ENCODE data around the gene ZNF512B.
A peak's percentile ranks its signal among the peaks of the same experiment; 100 is the strongest.
"Not testable (repeated sequence)": the region's sequence is repeated elsewhere in the genome, so short reads cannot be mapped to it uniquely, and the experiment has no call there.

Gene ZNF512B

DNA sequence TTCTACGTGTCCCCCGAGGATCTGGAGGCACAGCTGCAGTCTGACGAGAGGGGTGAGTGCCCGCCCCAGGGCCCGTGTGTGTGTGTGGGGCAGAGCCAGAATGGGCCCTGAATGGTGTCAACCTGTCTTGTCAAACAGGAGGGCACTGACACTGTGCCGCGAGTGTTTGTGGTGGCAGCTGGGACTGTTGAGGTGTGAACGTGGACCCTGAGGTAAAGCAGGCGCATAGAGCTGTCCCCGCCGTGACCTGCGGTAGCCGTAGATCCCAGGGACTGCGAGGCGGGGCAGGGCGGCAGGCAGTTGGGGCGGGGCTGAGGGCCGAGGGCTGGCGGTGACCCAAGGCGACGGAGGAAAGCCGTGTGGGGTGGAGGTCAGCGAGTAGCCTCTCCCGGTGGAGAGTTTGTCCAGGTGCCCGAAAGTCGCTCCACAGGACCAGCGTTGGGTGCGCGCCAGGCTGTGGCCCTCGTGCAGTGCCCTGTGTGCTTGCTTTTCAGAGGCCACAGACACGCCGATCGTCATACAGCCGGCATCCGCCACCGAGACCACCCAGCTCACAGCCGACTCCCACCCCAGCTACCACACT lies 38.7 kb downstream of the ZNF512B start:
- Mint-ChIP-seq H3K9me3 (no peaks in the 10 kb centered on the region), H3K36me3 (ENCODE audit: low read depth) (peaks cover 44% of the 10 kb centered on the region), H3K4me3 (no peak overlapping the region), H3K27ac (no peak overlapping the region), H3K4me1 (ENCODE audit: low read depth) (peaks cover 4% of the 10 kb centered on the region), H3K27me3 (ENCODE audit: low read depth) (no peaks in the 10 kb centered on the region)
- no peak for DNase-seq (ENCODE audit: low spot score)

DNA sequence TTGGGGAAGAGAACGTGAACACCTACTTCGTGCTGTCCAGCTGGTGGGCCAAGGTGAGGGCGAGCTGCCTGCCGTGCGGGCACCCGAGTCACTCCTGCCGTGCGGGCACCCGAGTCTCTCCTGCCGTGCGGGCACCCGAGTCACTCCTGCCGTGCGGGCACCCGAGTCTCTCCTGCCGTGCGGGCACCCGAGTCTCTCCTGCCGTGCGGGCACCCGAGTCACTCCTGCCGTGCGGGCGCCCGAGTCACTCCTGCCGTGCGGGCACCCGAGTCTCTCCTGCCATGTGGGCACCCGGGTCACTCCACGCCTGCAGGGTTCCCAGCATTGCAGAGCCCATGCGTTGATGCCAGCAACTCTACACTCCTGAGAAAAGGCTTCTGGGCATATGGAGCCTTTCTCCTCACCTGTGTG lies 40.3 kb downstream of the ZNF512B start:
- H3K27ac Mint-ChIP-seq; DNase-seq (ENCODE audit: low spot score); H3K9me3 Mint-ChIP-seq; H3K4me1 Mint-ChIP-seq (ENCODE audit: low read depth); H3K4me3 Mint-ChIP-seq; H3K27me3 Mint-ChIP-seq (ENCODE audit: low read depth): not testable (repeated sequence)
- H3K36me3 Mint-ChIP-seq (ENCODE audit: low read depth) = peaks cover 35% of the 10 kb centered on the region

DNA sequence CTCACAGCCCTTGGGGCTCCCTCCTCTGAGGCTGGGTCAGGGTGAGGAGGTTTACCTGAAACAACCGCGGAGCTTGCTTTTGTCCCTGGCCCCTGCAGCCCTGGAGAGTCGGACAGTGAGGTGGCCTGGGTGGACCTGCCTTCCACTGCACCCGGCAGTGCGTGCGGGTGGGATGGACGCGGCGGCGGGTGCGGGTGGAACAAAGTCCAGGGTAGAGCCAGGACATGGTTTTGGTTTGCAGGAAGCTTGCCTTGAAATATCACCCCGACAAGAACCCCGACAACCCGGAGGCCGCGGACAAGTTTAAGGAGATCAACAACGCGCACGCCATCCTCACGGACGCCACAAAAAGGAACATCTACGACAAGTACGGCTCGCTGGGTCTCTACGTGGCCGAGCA lies 40.7 kb downstream of the ZNF512B start:
- H3K4me3 Mint-ChIP-seq = no peak overlapping the region
- peaks cover 11% of the 10 kb centered on the region for H3K4me1 Mint-ChIP-seq (ENCODE audit: low read depth)
- no peaks in the 10 kb centered on the region for H3K9me3 Mint-ChIP-seq
- peaks cover 34% of the 10 kb centered on the region for H3K36me3 Mint-ChIP-seq (ENCODE audit: low read depth)
- no peak for DNase-seq (ENCODE audit: low spot score)
- no peak overlapping the region for H3K27ac Mint-ChIP-seq
- no peaks in the 10 kb centered on the region for H3K27me3 Mint-ChIP-seq (ENCODE audit: low read depth)

DNA sequence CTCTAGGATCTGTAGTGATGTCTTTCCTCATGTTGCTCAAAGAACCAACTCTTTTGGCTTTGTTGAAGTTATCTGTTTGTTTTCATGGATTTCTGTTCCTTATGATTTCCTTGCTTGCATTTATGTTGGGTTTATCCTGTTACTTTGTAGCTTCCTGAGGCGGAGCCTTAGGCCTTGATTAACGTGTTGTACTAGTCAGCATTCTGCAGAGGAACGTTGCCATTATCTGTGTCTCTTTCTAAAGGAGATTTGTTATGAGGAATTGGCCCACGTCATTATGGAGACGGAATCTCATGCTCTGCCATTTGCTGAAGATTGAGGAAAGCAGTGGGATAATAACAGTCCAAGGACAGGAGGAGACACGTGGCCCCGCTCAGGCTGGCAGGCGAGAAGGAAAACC lies 43.4 kb downstream of the ZNF512B start:
- Mint-ChIP-seq H3K27me3 (ENCODE audit: low read depth) (no peaks in the 10 kb centered on the region), H3K4me3 (no peak overlapping the region), H3K9me3 (no peaks in the 10 kb centered on the region), H3K4me1 (ENCODE audit: low read depth) (peaks cover 19% of the 10 kb centered on the region), H3K36me3 (ENCODE audit: low read depth) (peaks cover 31% of the 10 kb centered on the region), H3K27ac (no peak overlapping the region)
- no peak for DNase-seq (ENCODE audit: low spot score)

DNA sequence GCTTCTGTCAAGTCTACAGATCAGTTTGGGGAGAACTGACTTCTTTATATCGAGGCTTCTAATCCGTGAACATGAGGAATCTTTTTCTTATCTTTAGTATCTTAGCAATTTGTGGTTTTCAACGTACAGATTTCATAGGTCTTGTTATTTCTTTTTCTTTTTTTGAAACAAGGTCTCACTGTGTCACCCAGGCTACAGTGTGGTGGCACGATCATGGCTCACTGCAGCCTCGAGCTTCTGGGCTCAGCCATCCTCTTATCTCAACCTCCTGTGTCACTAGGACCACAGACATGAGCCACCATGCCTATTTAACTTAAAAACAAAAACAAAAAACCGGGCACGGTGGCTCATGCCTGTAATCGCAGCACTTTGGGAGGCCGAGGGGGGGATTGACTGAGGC lies 45.5 kb downstream of the ZNF512B start:
- peaks cover 22% of the 10 kb centered on the region for H3K36me3 Mint-ChIP-seq (ENCODE audit: low read depth)
- DNase-seq (ENCODE audit: low spot score) = no peak
- H3K27me3 Mint-ChIP-seq (ENCODE audit: low read depth) = no peaks in the 10 kb centered on the region
- no peak overlapping the region for H3K4me3 Mint-ChIP-seq
- no peaks in the 10 kb centered on the region for H3K9me3 Mint-ChIP-seq
- peaks cover 19% of the 10 kb centered on the region for H3K4me1 Mint-ChIP-seq (ENCODE audit: low read depth)
- peak overlapping the region; percentile 49 for H3K27ac Mint-ChIP-seq

DNA sequence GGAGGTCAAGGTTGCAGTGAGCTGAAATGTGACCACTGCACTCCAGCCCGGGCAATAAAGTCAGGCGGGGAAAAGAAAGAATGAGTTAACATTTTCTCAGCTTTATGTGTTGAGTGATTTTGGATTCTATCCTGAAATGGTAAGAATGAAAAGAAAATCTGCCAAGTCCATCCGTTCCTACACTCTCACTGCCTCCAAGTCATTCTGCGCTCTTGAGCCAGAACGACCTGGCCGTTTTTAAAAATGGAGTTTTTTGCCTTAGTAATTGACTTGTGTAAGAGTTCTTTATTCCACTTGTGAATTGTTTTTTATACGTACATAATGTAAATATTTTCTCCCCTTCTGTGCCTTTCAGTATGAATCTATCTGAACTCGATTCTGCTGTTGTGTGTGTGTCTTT lies 46.1 kb downstream of the ZNF512B start:
- peaks cover 19% of the 10 kb centered on the region for H3K4me1 Mint-ChIP-seq (ENCODE audit: low read depth)
- peak overlapping the region; percentile 49 for H3K27ac Mint-ChIP-seq
- no peak for DNase-seq (ENCODE audit: low spot score)
- H3K27me3 Mint-ChIP-seq (ENCODE audit: low read depth) = no peaks in the 10 kb centered on the region
- no peak overlapping the region for H3K4me3 Mint-ChIP-seq
- peaks cover 21% of the 10 kb centered on the region for H3K36me3 Mint-ChIP-seq (ENCODE audit: low read depth)
- H3K9me3 Mint-ChIP-seq = no peaks in the 10 kb centered on the region

DNA sequence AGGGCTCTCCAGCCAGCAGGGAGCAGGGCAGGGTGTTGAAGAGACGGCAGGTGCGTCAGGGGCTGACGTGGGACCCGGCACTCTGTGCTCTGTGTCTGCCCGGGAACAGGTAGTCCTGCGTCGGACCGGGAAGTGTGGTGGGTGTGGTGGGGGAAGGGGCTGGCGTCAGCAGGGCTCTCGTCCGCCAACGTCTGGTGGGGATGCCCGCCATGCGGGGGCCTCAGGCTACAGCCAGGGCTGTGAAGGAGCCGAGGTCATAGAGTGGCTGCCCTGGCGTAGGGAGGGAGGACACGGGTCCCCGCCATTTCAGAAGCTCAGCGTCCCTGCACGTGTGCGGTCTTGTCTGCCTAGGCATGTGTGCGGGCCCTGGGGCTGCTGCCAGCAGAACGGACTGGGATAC lies 49.5 kb downstream of the ZNF512B start:
- Mint-ChIP-seq H3K9me3 (no peaks in the 10 kb centered on the region), H3K4me1 (ENCODE audit: low read depth) (peaks cover 15% of the 10 kb centered on the region), H3K4me3 (no peak overlapping the region)

DNA sequence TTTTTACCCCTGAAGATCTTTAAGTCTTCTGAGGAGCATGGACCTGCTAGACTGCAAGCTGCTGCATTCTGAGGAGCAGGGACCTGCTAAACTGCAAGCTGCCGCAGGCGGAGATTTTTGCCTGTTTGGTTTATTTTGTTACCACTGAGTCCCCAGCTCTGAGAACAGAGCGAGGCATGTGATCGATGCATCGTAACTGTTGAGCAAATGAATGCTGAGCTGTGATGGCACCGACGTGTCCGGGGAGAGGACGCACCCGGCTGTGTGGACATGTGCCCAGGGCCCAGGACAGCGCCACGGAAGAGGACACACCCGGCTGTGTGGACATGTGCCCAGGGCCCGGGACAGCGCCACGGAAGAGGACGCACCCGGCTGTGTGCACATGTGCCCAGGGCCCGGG lies 50.6 kb downstream of the ZNF512B start:
- Mint-ChIP-seq H3K9me3 (no peaks in the 10 kb centered on the region), H3K36me3 (ENCODE audit: low read depth) (peaks cover 27% of the 10 kb centered on the region), H3K4me1 (ENCODE audit: low read depth) (peaks cover 9% of the 10 kb centered on the region), H3K4me3 (no peak overlapping the region), H3K27me3 (ENCODE audit: low read depth) (no peaks in the 10 kb centered on the region), H3K27ac (no peak overlapping the region)
- DNase-seq (ENCODE audit: low spot score) = no peak

More for the DNA sequence above, 49.5 kb downstream of the ZNF512B start:
- Mint-ChIP-seq H3K27ac (no peak overlapping the region), H3K36me3 (ENCODE audit: low read depth) (peaks cover 22% of the 10 kb centered on the region), H3K27me3 (ENCODE audit: low read depth) (no peaks in the 10 kb centered on the region)
- DNase-seq (ENCODE audit: low spot score) = no peak

DNA sequence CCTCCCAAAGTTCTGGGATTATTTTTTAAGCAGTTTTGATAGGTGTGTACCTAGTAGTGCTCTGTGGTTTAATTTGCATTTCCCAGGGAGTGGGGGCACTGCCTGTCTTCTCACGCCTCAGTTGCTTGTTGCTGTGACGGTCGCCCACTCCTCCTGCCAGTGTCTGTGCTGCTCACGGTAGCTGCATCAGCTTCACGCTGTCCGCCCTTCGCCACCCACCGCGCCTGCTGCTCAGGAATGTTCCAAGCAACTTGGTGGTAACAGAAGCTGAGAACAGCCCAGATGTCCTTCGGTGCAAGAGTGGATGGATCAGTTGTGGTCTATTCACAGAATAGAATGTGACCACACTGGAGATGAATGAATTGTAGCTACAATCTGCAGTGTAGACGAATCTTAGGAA lies 51.9 kb downstream of the ZNF512B start:
- H3K4me1 Mint-ChIP-seq (ENCODE audit: low read depth) = peaks cover 4% of the 10 kb centered on the region
- H3K9me3 Mint-ChIP-seq = no peaks in the 10 kb centered on the region
- DNase-seq (ENCODE audit: low spot score) = no peak
- H3K4me3 Mint-ChIP-seq = no peak overlapping the region
- no peaks in the 10 kb centered on the region for H3K27me3 Mint-ChIP-seq (ENCODE audit: low read depth)
- H3K36me3 Mint-ChIP-seq (ENCODE audit: low read depth) = peaks cover 29% of the 10 kb centered on the region
- H3K27ac Mint-ChIP-seq = no peak overlapping the region

DNA sequence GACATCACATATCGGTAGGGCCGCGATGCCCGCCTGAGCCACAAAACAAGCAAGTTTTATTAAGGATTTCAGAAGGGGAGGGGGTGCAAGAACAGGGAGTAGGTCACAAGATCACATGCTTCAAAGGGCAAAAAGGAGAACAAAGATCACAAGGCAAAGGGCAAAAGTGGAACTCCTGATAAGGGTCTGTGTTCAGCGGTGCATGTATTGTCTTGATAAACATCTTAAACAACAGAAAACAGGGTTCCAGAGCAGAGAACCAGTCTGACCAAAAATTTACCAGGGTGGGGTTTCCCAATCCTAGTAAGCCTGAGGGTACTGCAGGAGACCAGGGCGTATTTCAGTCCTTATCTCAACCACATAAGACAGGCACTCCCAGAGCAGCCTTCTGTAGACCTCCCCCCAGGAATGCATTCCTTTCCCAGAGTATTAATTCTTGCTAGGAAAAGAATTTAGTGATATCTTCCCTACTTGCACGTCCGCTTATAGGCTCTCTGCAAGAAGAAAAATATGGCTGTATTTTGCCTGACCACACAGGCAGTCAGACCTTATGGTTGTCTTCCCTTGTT lies 53.3 kb downstream of the ZNF512B start:
- DNase-seq (ENCODE audit: low spot score); H3K4me1 Mint-ChIP-seq (ENCODE audit: low read depth); H3K27me3 Mint-ChIP-seq (ENCODE audit: low read depth); H3K9me3 Mint-ChIP-seq; H3K27ac Mint-ChIP-seq; H3K4me3 Mint-ChIP-seq: not testable (repeated sequence)
- peaks cover 28% of the 10 kb centered on the region for H3K36me3 Mint-ChIP-seq (ENCODE audit: low read depth)

DNA sequence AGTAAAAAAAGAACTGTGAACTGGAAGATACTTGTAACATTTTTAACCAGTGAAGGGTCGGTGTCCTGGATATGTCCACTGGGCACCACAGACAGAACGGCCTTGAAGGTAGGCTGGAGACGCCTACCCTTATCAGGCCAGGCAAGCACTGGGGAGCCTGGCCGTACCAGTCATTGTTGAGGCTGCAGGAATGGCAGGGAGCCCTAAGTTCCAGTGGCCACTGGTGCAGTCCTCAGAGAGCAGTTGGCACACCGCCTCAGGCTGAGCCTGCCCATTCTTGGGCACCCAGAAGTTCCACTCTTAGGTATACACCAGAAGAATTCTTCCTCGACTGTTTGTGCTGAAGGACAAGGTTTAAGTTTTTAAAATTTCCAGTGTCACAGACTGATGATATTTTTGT lies 54.3 kb downstream of the ZNF512B start:
- Mint-ChIP-seq H3K27me3 (ENCODE audit: low read depth) (no peaks in the 10 kb centered on the region), H3K4me3 (no peak overlapping the region), H3K4me1 (ENCODE audit: low read depth) (peaks cover 12% of the 10 kb centered on the region), H3K27ac (no peak overlapping the region), H3K9me3 (no peaks in the 10 kb centered on the region), H3K36me3 (ENCODE audit: low read depth) (peaks cover 30% of the 10 kb centered on the region)
- no peak for DNase-seq (ENCODE audit: low spot score)

DNA sequence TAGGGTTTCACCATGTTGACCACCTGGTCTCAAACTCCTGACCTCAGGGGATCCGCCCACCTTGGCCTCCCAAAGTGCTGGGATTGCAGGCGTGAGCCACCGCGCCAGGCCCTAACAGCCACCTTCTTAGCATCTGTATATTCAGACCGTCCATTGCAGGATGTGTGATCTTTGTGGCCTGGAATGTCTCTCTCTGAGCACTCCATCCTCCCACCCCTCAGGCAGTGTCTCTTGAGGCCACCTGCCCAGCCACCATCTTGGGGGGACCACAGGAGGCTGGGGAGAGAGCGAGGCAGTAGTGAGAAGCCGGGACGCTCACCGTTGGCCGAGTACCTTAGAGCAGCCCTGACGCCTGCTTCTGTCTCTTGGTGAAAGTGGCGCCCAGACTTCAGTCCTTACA lies 56.0 kb downstream of the ZNF512B start:
- no peak for DNase-seq (ENCODE audit: low spot score)
- Mint-ChIP-seq H3K27me3 (ENCODE audit: low read depth) (no peaks in the 10 kb centered on the region), H3K9me3 (no peaks in the 10 kb centered on the region), H3K4me1 (ENCODE audit: low read depth) (peaks cover 20% of the 10 kb centered on the region), H3K36me3 (ENCODE audit: low read depth) (peaks cover 33% of the 10 kb centered on the region), H3K27ac (no peak overlapping the region), H3K4me3 (no peak overlapping the region)

DNA sequence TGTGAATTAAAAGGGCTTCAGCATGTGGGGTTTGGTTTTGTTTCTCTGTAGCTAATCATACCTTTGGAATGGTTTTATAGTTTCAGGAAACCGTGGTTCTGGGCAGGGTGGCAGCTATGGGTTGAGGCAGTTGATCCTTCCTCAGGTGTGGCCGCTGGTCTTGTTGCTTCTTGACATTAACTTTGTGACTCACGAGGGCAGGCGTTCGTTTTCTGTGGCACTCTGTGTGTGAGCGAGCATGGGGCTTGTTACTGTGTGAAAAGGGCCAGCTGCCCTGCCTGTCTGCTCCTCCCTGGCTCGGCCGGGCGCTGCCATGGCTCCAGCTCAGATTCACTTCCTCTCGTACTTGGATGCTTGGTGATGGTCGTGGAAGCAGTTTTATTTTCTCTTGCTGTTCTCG lies 58.6 kb downstream of the ZNF512B start:
- no peaks in the 10 kb centered on the region for H3K27me3 Mint-ChIP-seq (ENCODE audit: low read depth)
- H3K4me1 Mint-ChIP-seq (ENCODE audit: low read depth) = peaks cover 24% of the 10 kb centered on the region
- H3K4me3 Mint-ChIP-seq = peak overlapping the region; percentile 11
- peaks cover 27% of the 10 kb centered on the region for H3K36me3 Mint-ChIP-seq (ENCODE audit: low read depth)
- DNase-seq (ENCODE audit: low spot score) = no peak
- no peaks in the 10 kb centered on the region for H3K9me3 Mint-ChIP-seq
- H3K27ac Mint-ChIP-seq = peak overlapping the region; percentile 48

DNA sequence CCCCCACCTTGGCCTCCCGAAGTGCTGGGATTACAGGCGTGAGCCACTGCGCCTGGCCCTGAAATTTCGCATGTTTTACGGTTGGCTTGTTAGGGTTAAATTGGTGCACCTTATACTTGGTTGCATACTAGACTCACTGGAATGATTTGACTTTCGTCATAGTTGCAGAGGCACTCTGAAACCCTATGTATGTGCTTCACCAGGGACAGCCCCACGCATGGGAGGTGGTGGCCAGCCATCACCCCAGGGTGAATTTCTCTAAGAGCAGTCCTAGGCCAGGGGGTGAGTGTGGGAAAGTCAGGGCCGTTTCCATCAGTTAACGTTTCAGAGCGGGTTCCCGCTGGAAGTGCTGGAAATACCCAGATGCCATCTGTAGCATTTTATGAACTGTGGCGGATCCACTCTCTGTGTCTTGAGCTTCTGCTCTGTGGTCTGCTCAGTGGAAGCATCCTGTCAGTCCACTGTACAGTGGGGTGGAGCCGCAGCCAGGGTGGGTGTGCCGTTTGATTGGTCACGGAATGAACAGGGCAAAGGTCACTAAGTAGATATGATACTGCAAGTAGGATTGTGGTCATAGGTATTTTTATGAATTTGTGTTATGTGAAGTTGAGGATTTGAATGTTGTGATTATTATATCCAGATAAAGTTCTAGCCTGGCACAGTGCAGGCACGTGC lies 61.6 kb downstream of the ZNF512B start:
- H3K4me1 Mint-ChIP-seq (ENCODE audit: low read depth) = peaks cover 33% of the 10 kb centered on the region
- no peaks in the 10 kb centered on the region for H3K9me3 Mint-ChIP-seq
- no peak overlapping the region for H3K4me3 Mint-ChIP-seq
- H3K27ac Mint-ChIP-seq = peak overlapping the region; percentile 62
- peaks cover 21% of the 10 kb centered on the region for H3K36me3 Mint-ChIP-seq (ENCODE audit: low read depth)
- no peaks in the 10 kb centered on the region for H3K27me3 Mint-ChIP-seq (ENCODE audit: low read depth)
- no peak for DNase-seq (ENCODE audit: low spot score)

All from T-helper 2 cell treated with Interferon-gamma antibody and Interleukin-4, amounts not matched to agents 5 μg/mL and 100 μg/mL, for 36 hours (primary cell).